GM18951 (cell line): Measurements from ENCODE around the gene RTRAF.

Source experiments
- POLR2A ChIP-seq: IDR thresholded peaks from 4 replicates; pipeline ENCODE4 v1.6.1; 2011; ENCODE audit warnings: mild to moderate bottlenecking; ENCODE audit not compliant: insufficient read length, insufficient read depth; ENCODE audit errors: extremely low read depth
- in situ Hi-C: fragments of 300-500 bp; cut with MboI; formaldehyde crosslinking; loops from one replicate; pipeline ENCODE4 v1.12.0; 2022; ENCODE audit warnings: low sequenced_read_pairs, mixed read lengths, inconsistent platforms; ENCODE audit not compliant: unreplicated experiment

The RTRAF gene

DNA sequence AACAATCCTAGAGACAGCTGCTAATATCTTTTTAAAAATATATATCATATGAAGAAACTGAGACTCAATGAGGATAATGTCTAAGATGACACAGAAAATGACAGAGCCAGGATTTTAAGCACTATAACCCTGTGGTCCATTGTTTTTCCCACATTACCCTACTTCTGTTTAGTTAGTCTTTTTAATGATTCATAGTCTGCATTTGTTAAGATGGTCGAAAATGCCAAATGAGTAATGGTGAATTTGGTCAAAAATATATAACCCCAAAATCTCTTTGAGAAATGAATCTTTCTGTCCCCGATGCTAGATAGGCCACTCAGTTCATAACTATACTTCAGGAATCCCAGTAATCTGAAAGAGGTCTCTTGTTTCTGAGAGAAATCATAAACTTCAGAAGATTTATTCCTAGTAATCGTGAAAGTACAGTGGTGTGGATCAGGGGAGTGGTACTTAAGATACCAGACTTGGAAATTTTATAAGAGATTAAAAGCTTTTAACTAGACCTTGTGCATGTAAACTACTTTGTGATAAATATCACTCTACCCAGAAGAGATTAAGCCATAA is 10.8 kb downstream of the RTRAF start:
- no peak for TF ChIP-seq POLR2A
- in situ Hi-C loops, result no loop called here

- in situ Hi-C loops, result no loop called here
- no peak for TF ChIP-seq POLR2A
These were observed 11.3 kb downstream of the RTRAF start for GRCh38 chr14:52000696-52001095.

DNA sequence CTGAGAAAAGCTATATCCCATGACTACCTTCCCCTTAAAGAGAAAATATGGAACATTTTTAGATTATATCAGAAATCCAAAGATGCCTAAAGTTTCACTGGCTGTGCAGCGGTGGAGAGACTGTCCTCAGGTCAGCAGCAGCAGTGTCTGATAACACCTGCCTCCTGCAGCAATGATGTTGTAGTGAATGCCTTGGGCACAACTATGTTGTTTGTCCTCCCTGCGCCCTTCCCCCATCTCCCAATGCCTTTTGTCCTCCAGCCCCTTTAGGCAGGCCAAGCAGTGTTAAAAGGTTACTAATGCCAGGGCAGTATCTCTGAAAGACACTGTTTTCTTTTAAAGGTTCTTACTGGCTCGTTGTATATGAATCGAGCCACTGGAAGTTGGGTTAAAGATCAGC is 13.2 kb downstream of the RTRAF start:
- in situ Hi-C loops, result no loop called here
- TF ChIP-seq POLR2A, result no peak

GRCh38 chr14:52003324-52003723 is 14.0 kb downstream of the RTRAF start:
- in situ Hi-C loops, result no loop called here
- TF ChIP-seq POLR2A, result no peak

- in situ Hi-C loops, result no loop called here
These were observed 16.3 kb downstream of the RTRAF start for GRCh38 chr14:52005625-52006024.

DNA sequence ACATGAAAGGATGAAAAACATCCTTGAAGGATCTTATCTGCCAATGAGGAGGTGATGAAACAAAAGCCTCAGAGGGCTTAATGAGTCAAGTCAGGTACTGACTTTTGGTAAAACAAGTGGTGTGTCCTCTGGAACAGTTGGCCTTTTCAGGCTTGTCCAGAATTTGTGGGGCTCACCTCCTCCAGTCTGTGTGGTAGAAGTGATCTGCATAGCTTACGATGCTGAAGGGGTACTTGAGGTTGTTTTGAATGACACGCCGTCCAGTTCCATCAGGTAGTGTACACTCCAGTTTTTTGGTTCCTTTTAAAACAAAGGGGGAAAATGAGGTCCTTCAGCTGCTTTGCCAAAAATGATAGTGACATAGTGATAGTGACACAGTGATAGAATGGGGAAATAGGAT is 17.0 kb downstream of the RTRAF start:
- in situ Hi-C loops, result no loop called here
- TF ChIP-seq POLR2A, result no peak

More at GRCh38 chr14:52005625-52006024, 16.3 kb downstream of the RTRAF start:
- no peak for TF ChIP-seq POLR2A

GRCh38 chr14:52007211-52007610 is 17.9 kb downstream of the RTRAF start:
- TF ChIP-seq POLR2A, result no peak
- in situ Hi-C loops, result no loop called here

GRCh38 chr14:52007637-52008036 is 18.3 kb downstream of the RTRAF start:
- in situ Hi-C loops, result no loop called here
- no peak for TF ChIP-seq POLR2A

DNA sequence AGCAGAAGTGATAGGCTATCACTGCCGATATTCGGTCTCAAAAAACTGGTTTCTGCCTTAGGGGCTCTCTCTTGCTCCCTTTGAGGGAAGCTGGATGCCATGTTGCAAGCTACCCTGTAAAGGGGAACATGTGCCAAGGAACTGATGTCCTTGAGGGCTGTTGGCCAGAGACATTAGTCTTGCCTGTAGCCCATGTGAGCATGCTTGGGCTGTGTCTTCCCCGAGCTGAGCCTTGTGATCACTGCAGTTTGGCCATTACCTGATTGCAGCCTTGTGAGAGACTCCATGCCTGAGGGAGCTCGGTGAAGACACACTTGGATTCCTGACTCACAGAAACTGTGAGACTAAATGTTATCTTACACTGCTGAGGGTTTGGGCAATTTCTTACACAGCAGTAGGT is 18.8 kb downstream of the RTRAF start:
- in situ Hi-C loops, result no loop called here
- TF ChIP-seq POLR2A, result no peak

- TF ChIP-seq POLR2A, result no peak
- in situ Hi-C loops, result no loop called here
These were observed 20.9 kb downstream of the RTRAF start for GRCh38 chr14:52010173-52010693.

DNA sequence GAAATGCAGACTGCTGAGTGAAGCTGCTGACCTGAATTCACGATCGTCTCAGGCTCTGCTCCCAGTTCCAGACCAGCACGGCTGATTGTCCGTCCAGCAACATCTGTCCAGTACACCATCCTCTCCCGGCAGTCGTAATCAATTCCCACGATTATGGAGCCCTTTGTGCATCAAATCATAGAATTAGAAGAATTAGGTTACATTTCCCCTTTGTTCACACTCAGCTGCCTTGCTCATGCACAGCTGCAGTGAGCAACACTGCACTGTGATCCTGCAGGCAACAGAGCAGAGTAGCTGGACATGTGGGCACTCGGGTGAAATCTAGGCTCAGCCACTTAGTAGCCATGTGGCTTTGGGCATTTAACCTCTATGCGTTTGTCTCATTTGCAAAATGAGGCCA is 22.2 kb downstream of the RTRAF start:
- in situ Hi-C loops, result no loop called here
- no peak for TF ChIP-seq POLR2A

- in situ Hi-C loops, result no loop called here
- no peak for TF ChIP-seq POLR2A
These were observed 23.3 kb downstream of the RTRAF start for GRCh38 chr14:52012635-52013034.

GRCh38 chr14:52013984-52014600 is 24.7 kb downstream of the RTRAF start:
- TF ChIP-seq POLR2A, result no peak
- in situ Hi-C loops, result no loop called here

GRCh38 chr14:52014601-52015267 is 25.4 kb downstream of the RTRAF start:
- in situ Hi-C loops, result no loop called here
- no peak for TF ChIP-seq POLR2A
